GM19099 (cell line): ENCODE results near the gene SLC22A6.

Experiments used
- POLR2A ChIP-seq: IDR thresholded peaks from 3 replicates; pipeline ENCODE4 v1.6.1; 2011; ENCODE audit warnings: low read depth; ENCODE audit not compliant: insufficient read length; ENCODE audit errors: extremely low read depth

SLC22A6 gene

GRCh38 chr11:63001456-63001855 lies 16.7 kb upstream of the SLC22A6 start:
- TF ChIP-seq POLR2A = no peak

GRCh38 chr11:62999649-63000048 lies 14.9 kb upstream of the SLC22A6 start:
- TF ChIP-seq POLR2A = no peak

- TF ChIP-seq POLR2A = no peak
These were observed 14.4 kb upstream of the SLC22A6 start for GRCh38 chr11:62999156-62999555.

- no peak for TF ChIP-seq POLR2A
These were observed 11.5 kb upstream of the SLC22A6 start for GRCh38 chr11:62996271-62996670.

GRCh38 chr11:62994775-62995174 lies 10.0 kb upstream of the SLC22A6 start:
- TF ChIP-seq POLR2A = no peak

DNA sequence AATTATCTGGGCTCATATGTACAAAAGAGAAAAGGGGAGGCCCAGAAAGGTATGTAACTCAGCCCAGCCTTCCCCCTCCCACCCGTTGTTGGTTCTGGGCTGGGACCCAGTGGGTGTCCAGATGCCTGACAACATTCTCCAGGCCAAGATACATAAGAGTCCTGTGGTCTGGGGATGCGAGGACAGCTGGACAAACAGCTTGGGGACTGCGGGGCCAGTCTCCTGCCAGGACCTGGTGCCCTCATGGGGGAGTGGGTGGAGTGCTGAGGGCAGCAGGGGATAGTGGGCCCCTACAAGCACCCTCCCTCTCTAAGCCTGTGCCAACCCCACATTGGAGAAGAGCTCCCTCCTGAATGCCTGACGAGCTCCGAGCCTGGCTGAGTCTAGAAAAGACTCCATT lies 3.5 kb upstream of the SLC22A6 start:
- TF ChIP-seq POLR2A = no peak

GRCh38 chr11:62985041-62985750 lies 429 bp upstream of the SLC22A6 start:
- TF ChIP-seq POLR2A = no peak

DNA sequence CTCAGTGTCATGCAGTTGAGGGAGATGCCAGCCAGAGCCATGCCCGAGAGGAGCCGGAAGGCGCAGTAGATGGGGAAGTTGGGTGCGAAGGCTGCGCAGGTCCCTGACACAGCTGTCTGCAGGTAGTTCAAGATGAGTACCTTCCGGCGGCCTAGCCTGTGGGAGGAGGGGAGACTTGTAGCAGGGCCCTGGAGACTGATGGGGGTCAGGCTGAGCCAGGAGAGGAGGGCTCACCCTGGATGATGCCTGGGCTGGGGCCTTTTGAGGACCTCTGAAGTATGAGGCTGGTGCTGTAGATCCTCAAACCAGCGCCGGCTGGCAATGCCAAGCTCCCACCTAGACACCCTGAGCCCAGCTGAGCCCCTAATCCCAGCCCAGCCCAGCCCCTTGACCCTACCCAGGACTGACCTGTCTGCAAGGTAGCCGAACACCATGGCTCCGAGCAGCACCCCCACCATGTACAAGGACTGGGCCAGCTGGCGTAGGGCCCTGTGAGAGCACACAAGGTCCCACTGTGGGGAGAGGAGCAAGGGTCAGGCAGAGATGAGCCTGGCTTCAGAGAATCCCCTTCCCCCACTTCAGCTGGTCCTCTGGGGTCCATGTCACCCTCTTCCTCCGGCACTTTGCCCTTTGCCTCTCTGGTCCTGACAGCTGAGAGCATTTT lies 1.1 kb downstream of the SLC22A6 start:
- no peak for TF ChIP-seq POLR2A

DNA sequence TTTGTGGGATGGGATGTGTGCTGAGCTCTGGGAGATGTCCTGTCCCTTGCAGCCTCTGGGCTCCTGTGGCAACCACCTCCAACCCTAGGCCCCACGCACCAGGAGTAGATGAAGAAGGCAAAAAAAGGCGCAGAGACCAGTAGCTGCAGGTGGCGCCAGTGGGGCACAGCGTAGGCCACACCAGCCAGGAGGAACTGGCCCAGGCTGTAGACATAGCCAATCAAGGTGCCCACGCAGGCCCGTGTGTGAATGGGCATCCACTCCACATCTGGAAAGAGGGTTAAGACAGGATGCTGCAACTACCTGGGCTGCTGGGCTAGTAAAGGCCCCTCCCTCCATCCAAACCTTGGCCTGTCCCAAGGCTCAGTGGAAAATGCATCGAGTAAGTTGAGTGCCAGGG lies 3.0 kb downstream of the SLC22A6 start:
- TF ChIP-seq POLR2A = no peak

DNA sequence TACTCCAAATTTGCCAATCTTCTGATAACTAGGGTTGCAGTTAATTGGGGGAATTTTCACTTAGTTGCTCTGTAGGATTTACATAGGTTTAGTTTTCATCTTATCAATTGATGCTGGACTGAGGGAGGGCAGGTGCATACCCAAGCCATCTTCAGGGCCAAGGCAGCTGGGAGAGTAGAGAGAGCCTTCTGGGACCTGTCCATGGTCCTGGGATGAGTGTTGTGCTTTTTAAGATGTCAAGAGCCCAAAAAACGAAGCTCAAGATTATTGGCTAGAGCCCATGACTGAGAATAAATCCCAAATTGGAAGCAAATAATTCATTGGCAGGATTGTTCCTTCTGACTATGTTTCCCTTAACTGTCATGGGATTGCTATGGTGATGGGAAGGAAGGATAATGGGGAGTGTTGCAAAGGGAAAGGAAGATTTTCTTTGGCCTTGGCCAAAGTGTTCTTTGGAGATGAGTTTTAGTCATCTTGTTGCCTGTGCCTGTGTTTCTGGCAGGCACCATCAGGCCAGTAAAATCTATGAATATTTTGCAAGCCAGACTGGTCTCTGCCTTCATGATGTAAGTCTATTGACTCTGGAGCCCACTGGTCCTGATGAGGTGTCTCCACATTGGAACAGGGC lies 4.5 kb downstream of the SLC22A6 start:
- TF ChIP-seq POLR2A = no peak

DNA sequence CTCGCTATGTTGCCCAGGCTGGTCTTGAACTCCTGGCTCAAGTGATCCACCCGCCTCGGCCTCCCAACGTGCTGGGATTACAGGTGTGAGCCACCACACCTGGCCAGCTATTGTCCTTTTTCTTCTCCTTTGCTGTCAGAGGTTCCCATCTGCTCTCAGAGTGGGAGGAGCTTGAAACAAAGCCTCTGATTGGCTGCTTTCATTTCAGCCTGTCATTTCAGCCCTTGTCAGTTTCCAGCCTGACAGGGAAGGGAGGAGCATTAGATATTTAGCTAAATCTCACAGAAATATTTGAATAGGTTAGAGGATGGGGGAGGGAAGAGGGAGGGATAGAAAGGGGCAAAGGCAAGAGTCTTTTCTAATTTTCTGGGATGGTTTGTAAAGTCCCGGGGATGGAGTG lies 8.7 kb downstream of the SLC22A6 start:
- no peak for TF ChIP-seq POLR2A

DNA sequence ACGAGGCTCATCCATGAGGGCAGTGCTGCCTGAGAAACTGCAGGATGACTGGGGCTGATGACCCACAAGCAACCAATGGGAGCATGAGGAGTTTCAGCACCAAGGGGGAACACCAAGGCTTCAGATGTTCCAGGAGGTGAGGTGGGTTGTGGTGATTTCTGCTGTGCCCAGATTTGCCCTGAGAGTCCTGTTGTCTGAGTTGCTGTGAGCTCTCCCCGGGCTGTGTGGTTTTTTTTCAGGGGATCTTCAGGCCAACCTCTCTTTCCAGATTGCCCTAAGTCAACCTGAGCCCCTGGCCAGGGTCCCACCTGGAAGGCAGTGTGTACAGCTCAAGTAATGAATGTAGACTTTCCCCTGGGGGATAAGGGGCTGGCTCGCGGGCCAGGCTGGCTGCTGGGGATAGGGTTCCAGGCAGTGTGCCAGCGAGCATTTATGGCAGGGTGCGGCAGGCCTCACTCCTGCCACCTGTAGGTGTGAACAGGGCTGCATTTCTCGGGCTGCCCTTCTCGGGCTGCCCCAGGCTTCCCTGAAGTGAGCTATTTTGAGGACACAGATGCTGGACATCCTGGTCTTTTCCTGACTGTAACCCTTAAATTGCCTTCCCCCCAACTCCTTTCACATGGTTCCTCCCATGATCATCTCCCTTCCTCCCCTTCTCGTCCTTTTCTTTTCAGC lies 9.8 kb downstream of the SLC22A6 start:
- no peak for TF ChIP-seq POLR2A

DNA sequence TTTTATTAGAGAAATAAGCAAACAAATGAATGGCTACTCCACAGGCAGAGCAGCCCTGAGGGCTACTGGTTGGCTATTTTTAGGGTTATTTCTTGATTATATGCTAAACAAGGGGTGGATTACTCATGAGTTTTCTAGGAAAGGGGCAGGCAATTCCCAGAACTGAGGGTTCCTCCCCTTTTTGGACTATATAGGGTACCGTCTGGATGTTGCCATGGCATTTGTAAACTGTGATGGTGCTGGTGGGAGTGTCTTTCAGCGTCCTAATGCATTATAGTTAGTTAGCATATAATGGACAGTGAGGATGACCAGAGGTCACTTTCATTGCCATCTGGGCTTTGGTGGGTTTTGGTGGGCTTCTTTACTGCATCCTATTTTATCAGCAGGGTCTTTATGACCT lies 19.2 kb downstream of the SLC22A6 start:
- no peak for TF ChIP-seq POLR2A

DNA sequence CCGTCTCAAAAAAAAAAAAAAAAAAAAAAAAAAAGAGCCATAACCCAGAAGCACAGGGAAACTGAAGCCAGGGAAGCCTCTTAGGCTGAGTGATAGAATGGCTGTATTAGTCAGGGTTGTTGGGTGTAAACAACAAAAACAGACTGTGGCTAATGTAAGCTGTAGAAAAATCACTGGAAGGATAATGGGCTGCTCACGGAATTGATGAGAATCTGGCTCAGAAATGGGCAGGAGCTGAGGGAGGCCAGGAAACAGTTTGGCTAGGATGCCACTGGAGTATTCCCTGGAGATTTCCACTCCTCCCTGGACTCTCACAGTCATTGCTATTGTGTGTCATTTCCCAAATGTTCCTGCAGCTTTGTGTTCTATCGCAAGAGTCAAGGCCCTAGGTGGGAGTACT lies 22.4 kb downstream of the SLC22A6 start:
- no peak for TF ChIP-seq POLR2A

GRCh38 chr11:62961017-62961570 lies 23.7 kb downstream of the SLC22A6 start:
- TF ChIP-seq POLR2A = no peak
